Tibial nerve (tissue), 4 donors: ENCODE measurements around the gene NPEPPS.

ENCODE experiments used
- EP300 ChIP-seq, 2 donors: sonication (generic); formaldehyde crosslinking; IDR thresholded peaks; one replicate each; pipeline ENCODE4 v1.6.1; 2017; ENCODE audit warnings: antibody characterized with exemption in 2 of 2, mild to moderate bottlenecking in 1 of 2
- POLR2A ChIP-seq, 2 donors: fragments of 450-650 bp; IDR thresholded peaks; one replicate each; pipeline ENCODE4 v1.6.1; 2017; ENCODE audit warnings: antibody characterized with exemption in 2 of 2, mild to moderate bottlenecking in 2 of 2, moderate library complexity in 2 of 2
- TF ChIP-seq, protein P1 (sequence below), 5 experiments: fragments of 200-600 bp in 3 of 5; fragments of 450-650 bp in 2 of 5; sonication (generic) in 3 of 5; IDR thresholded peaks; one replicate each; pipeline ENCODE4 v1.5.1; 2016 to 2019; ENCODE audit warnings: antibody characterized with exemption in 5 of 5, mild to moderate bottlenecking in 3 of 5, moderate library complexity in 2 of 5

DNA sequence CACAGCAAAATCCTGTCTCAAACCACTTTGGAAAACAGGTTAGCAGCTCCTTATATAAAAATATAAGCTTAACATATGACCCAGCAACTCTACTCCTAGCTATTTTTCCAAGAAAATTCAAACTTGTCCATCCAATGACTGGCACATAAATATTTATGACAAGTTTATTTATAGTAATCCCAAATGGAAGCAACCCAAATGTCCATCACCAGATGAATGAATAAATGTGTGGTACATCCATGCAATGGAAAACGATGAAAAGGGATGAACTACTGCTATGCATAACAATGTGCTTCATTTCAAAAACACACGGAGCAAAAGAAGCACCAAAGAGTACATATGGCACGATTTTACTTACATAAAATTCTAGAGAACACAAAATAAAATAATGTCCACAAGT is 109.2 kb downstream of the NPEPPS start:
- TF ChIP-seq, protein P1, sequence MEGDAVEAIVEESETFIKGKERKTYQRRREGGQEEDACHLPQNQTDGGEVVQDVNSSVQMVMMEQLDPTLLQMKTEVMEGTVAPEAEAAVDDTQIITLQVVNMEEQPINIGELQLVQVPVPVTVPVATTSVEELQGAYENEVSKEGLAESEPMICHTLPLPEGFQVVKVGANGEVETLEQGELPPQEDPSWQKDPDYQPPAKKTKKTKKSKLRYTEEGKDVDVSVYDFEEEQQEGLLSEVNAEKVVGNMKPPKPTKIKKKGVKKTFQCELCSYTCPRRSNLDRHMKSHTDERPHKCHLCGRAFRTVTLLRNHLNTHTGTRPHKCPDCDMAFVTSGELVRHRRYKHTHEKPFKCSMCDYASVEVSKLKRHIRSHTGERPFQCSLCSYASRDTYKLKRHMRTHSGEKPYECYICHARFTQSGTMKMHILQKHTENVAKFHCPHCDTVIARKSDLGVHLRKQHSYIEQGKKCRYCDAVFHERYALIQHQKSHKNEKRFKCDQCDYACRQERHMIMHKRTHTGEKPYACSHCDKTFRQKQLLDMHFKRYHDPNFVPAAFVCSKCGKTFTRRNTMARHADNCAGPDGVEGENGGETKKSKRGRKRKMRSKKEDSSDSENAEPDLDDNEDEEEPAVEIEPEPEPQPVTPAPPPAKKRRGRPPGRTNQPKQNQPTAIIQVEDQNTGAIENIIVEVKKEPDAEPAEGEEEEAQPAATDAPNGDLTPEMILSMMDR (IDR thresholded peaks at IDR 0.05), result no peak
- no peak for TF ChIP-seq EP300 (IDR thresholded peaks at IDR 0.05)
- no peak for TF ChIP-seq POLR2A (IDR thresholded peaks at IDR 0.05)
